Measurements from ENCODE around the gene ARNT2. TPM values are rescaled to one million over a fixed set of nuclear protein-coding genes. Genes with fewer than 3 reads are reported as not detected.

ARNT2 gene
- total and polyA plus RNA-seq, 3 experiments from 2014 or later, result 0.11 to 0.13 TPM; not detected in 1

DNA sequence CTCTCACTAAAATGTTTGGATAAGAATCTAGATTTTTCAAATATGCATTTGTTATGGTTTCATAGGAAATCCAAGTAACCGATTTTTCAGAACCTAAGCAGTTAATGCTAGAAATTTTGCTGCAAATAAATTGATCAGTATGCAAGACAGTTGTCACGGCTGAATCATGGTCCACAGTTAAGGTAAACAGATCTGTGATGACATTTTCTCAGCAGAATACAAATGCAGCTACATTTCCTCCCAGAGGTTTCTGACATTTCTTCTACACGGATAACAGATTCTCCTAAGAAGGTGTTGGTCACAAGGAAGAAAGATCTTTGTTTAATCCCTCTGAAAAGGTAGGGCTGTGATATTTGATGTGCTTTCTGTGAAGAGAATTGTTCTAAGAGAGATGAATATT is 36.9 kb downstream of the ARNT2 start:
- no peak for DNase-seq
- no peaks in the 10 kb centered on the region for H3K4me1 ChIP-seq (ENCODE audit: insufficient read depth, low read length)
- peaks cover 1 to 43% of the 10 kb centered on the region in 2 donors for H3K27me3 Mint-ChIP-seq
- no peak overlapping the region for H3K27ac ChIP-seq (ENCODE audit: low read depth, low read length)
- H3K27ac Mint-ChIP-seq, result no peak overlapping the region
- ChIA-PET POLR2A (no interaction called here), CTCF (no interaction called here)
- no peak overlapping the region for H3K4me3 Mint-ChIP-seq
- H3K36me3 ChIP-seq (ENCODE audit: insufficient read depth, low read length), result no peaks in the 10 kb centered on the region
- H3K4me1 Mint-ChIP-seq, result no peaks in the 10 kb centered on the region
- no peaks in the 10 kb centered on the region for H3K9me3 ChIP-seq (ENCODE audit: low read length)
- no peaks in the 10 kb centered on the region for H3K36me3 Mint-ChIP-seq
- peaks cover 0 to 2% (median 0%) of the 10 kb centered on the region in 5 donors for H3K9me3 Mint-ChIP-seq
- no peaks in the 10 kb centered on the region for H3K27me3 ChIP-seq (ENCODE audit: insufficient read depth, low read length, poor library complexity, severe bottlenecking)
- no peak overlapping the region for H3K4me3 ChIP-seq (ENCODE audit: low read length)

DNA sequence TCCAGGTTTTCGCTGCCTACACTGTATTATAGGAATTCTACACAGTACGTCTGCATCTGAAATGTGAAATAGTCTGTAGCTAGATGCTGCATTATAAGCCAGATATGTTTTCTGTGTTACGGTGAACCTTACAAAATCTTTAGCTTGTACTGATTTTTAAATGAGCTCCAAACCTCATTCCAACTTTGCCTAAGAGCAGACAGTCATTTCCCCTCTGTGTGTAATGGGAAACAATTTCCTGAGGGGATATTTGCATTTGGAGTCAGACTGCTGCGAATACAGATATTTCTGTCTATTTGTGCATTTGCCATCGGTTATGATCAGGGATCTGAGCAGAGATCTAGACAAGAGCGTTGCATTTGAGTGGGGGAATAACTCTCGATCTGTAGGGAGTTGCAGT is 37.5 kb downstream of the ARNT2 start:
- Histone ChIP-seq H3K36me3 (ENCODE audit: insufficient read depth, low read length) (no peaks in the 10 kb centered on the region), H3K27me3 (ENCODE audit: insufficient read depth, low read length, poor library complexity, severe bottlenecking) (no peaks in the 10 kb centered on the region), H3K9me3 (ENCODE audit: low read length) (no peaks in the 10 kb centered on the region), H3K4me3 (ENCODE audit: low read length) (no peak overlapping the region), H3K4me1 (ENCODE audit: insufficient read depth, low read length) (no peaks in the 10 kb centered on the region), H3K27ac (ENCODE audit: low read depth, low read length) (no peak overlapping the region)
- no peaks in the 10 kb centered on the region for H3K4me1 Mint-ChIP-seq
- DNase-seq, result no peak
- ChIA-PET POLR2A (no interaction called here), CTCF (no interaction called here)
- no peaks in the 10 kb centered on the region for H3K36me3 Mint-ChIP-seq
- H3K4me3 Mint-ChIP-seq, result no peak overlapping the region
- H3K9me3 Mint-ChIP-seq, result peaks cover 0 to 2% (median 0%) of the 10 kb centered on the region in 5 donors
- no peak overlapping the region for H3K27ac Mint-ChIP-seq
- peaks cover 2 to 38% of the 10 kb centered on the region in 2 donors for H3K27me3 Mint-ChIP-seq

DNA sequence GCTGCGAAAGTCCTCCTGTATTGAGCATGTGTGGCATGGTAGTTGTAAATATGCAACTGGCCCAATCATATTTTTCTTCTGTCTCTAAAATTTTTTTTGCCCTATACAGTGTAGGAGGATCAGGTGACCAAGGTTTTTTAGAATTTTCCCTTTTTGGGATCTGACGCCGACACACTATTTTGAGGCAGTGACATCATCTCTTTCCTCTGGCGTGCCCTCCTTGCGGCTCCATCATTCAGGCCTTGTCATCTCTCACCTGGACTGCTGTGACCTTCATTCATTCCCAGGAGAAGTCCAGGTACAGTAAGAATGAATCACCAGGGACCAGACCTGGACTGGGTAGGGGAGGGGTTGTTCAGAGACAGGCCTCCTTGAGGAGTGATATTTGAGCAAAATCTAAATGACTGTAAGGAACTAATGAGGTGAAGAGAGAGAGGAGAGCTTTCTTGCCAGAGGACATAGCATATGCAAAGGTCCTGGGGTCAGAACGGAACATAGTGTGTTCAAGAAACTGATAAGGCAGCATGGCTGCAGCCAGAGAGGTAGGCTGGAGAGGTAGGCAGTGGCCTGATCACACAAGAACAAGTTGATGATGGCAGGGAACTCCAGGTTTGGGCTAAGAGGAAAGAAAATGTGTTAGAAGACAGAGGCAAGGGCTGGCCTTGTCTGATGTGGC is 38.7 kb downstream of the ARNT2 start:
- H3K4me1 ChIP-seq (ENCODE audit: insufficient read depth, low read length), result no peaks in the 10 kb centered on the region
- Mint-ChIP-seq H3K36me3 (no peaks in the 10 kb centered on the region), H3K4me1 (no peaks in the 10 kb centered on the region), H3K9me3 (no peaks in the 10 kb centered on the region), H3K27me3 (peaks cover 4 to 29% of the 10 kb centered on the region in 2 donors), H3K27ac (no peak overlapping the region), H3K4me3 (no peak overlapping the region)
- no peak overlapping the region for H3K27ac ChIP-seq (ENCODE audit: low read depth, low read length)
- no peak for DNase-seq
- CTCF ChIA-PET, result no interaction called here
- no peaks in the 10 kb centered on the region for H3K9me3 ChIP-seq (ENCODE audit: low read length)
- no peak overlapping the region for H3K4me3 ChIP-seq (ENCODE audit: low read length)
- H3K36me3 ChIP-seq (ENCODE audit: insufficient read depth, low read length), result no peaks in the 10 kb centered on the region
- POLR2A ChIA-PET, result no interaction called here
- H3K27me3 ChIP-seq (ENCODE audit: insufficient read depth, low read length, poor library complexity, severe bottlenecking), result no peaks in the 10 kb centered on the region

DNA sequence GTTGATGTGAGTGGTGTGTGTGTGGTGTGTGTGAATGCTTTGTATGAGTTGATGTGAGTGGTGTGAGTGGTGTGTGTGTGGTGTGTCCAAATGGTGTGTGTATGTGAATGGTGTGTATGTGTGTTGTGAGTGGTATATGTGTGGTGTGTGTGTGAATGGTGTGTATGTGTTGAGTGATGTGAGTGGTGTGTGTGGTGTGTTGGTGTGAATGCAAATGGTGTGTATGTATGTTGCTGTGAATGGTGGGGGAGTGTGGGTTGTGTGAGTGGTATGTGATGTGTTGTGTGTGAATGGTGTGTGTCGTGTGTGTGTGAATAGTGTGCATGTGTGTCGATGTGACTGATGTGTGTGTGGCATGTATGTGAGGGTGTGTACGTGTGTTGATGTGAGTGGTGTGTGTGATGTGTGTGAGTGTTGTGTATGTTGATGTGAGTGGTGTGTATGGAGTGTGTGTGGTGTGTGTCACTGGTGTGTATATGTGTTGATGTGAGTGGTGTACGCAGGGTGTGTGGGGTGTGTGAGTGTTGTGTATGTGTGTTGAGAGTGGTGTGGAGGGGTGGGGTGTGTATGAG is 40.6 kb downstream of the ARNT2 start:
- no peaks in the 10 kb centered on the region for H3K36me3 ChIP-seq (ENCODE audit: insufficient read depth, low read length)
- H3K4me1 ChIP-seq (ENCODE audit: insufficient read depth, low read length), result no peaks in the 10 kb centered on the region
- ChIA-PET CTCF (no interaction called here), POLR2A (no interaction called here)
- H3K9me3 ChIP-seq (ENCODE audit: low read length), result no peaks in the 10 kb centered on the region
- no peak for DNase-seq
- no peaks in the 10 kb centered on the region for H3K27me3 ChIP-seq (ENCODE audit: insufficient read depth, low read length, poor library complexity, severe bottlenecking)
- no peak overlapping the region for H3K4me3 ChIP-seq (ENCODE audit: low read length)
- no peaks in the 10 kb centered on the region for H3K36me3 Mint-ChIP-seq
- no peaks in the 10 kb centered on the region for H3K4me1 Mint-ChIP-seq
- peaks cover 4 to 17% of the 10 kb centered on the region in 2 donors for H3K27me3 Mint-ChIP-seq
- H3K27ac ChIP-seq (ENCODE audit: low read depth, low read length), result no peak overlapping the region
- H3K4me3 Mint-ChIP-seq, result no peak overlapping the region
- H3K27ac Mint-ChIP-seq, result no peak overlapping the region
- H3K9me3 Mint-ChIP-seq, result no peaks in the 10 kb centered on the region

DNA sequence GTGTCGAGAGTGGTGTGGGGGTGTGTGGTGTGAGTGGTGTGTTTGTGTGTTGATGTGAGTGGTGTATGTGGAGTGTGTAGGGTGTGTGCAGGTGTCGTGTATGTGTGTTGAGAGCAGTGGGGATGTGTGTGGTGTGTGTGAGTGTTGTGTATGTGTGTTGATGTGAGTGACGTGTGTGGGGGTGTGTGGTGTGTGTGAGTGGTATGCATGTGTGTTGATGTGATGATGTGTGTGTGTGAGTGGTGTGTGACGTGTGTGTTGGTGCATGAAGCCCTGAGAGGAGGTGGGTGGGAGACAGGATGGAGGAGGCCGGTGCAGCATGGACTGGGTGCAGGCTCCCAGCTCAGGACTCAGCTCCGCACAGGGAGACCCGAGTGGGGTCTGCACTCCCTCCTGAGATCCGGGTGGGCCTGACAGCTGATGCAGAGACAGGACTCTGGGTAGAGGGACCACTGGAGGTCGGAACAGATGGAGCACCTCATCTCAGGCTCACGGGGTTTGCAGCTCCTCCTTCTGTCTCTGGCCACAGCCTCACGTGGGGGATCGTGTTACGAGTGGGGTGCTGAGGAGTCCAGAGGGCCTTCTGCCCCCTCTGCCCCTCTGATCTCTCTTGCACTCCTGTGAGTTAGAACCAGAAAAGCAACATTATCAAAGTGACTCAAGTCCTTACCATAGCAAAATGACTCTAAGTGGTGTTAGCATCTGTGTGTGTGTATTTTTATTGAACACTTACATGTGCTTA is 41.3 kb downstream of the ARNT2 start:
- H3K27me3 ChIP-seq (ENCODE audit: insufficient read depth, low read length, poor library complexity, severe bottlenecking), result no peaks in the 10 kb centered on the region
- no peaks in the 10 kb centered on the region for H3K36me3 Mint-ChIP-seq
- peaks cover 4 to 11% of the 10 kb centered on the region in 2 donors for H3K27me3 Mint-ChIP-seq
- no peak overlapping the region for H3K4me3 ChIP-seq (ENCODE audit: low read length)
- no peak for DNase-seq
- ChIA-PET POLR2A (no interaction called here), CTCF (interaction anchor here (1.2 kb wide), 1 partner anchor 331 kb away, joined by 3 read pairs; no protein-coding TSS in a partner anchor)
- no peak overlapping the region for H3K27ac ChIP-seq (ENCODE audit: low read depth, low read length)
- no peaks in the 10 kb centered on the region for H3K9me3 ChIP-seq (ENCODE audit: low read length)
- no peaks in the 10 kb centered on the region for H3K4me1 ChIP-seq (ENCODE audit: insufficient read depth, low read length)
- no peaks in the 10 kb centered on the region for H3K9me3 Mint-ChIP-seq
- H3K27ac Mint-ChIP-seq, result no peak overlapping the region
- H3K36me3 ChIP-seq (ENCODE audit: insufficient read depth, low read length), result no peaks in the 10 kb centered on the region
- no peak overlapping the region for H3K4me3 Mint-ChIP-seq
- H3K4me1 Mint-ChIP-seq, result no peaks in the 10 kb centered on the region

DNA sequence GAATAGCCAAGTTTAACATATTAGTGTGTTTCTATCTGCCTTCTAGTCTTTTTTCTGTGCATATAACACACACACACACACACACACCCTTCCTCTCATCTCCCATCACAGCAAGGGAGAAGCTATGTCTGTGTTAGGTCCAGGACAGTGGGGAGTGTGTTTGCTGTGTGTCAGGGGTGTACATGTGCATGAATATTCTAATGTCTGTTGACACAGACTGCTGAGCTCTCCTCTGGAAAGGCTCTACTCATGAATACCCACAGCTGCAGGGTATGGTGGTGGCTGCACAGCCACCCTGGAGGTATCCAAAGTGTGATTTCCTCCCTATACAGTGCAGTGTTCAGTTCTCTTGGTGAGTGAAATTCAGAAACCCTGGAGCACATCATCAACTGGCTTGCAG is 42.9 kb downstream of the ARNT2 start:
- Histone ChIP-seq H3K27me3 (ENCODE audit: insufficient read depth, low read length, poor library complexity, severe bottlenecking) (no peaks in the 10 kb centered on the region), H3K4me1 (ENCODE audit: insufficient read depth, low read length) (no peaks in the 10 kb centered on the region), H3K4me3 (ENCODE audit: low read length) (no peak overlapping the region), H3K27ac (ENCODE audit: low read depth, low read length) (no peak overlapping the region), H3K36me3 (ENCODE audit: insufficient read depth, low read length) (no peaks in the 10 kb centered on the region), H3K9me3 (ENCODE audit: low read length) (no peaks in the 10 kb centered on the region)
- Mint-ChIP-seq H3K9me3 (no peaks in the 10 kb centered on the region), H3K27ac (no peak overlapping the region), H3K27me3 (peaks cover 2 to 6% of the 10 kb centered on the region in 2 donors), H3K4me3 (no peak overlapping the region), H3K36me3 (no peaks in the 10 kb centered on the region), H3K4me1 (no peaks in the 10 kb centered on the region)
- ChIA-PET CTCF (interaction anchor here (0.9 kb wide), 1 partner anchor 9 kb away, joined by 3 read pairs; no protein-coding TSS in a partner anchor), POLR2A (no interaction called here)
- DNase-seq, result no peak

DNA sequence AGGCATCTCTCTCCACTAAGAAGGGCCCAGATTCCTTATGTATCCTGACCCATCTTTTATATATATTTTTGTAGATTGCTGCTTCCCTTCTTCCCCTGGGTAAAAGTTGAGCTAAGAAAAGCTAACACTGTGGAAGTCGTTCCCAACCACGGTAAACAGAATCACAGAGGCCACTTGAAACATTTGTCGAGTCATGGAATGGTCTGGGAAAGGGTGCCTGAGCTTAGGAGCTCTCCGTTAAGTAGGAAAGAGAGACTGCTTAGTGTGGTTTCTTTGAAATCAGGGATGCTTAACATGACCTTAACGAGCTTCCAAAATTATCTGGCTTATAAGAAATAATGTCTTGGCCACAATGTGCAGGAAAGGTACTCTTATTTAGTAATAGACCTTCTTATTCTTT is 45.6 kb downstream of the ARNT2 start:
- POLR2A ChIA-PET, result no interaction called here
- H3K36me3 Mint-ChIP-seq, result no peaks in the 10 kb centered on the region
- DNase-seq, result no peak
- H3K4me1 ChIP-seq (ENCODE audit: insufficient read depth, low read length), result no peaks in the 10 kb centered on the region
- no peak overlapping the region for H3K27ac ChIP-seq (ENCODE audit: low read depth, low read length)
- H3K4me3 ChIP-seq (ENCODE audit: low read length), result no peak overlapping the region
- H3K27ac Mint-ChIP-seq, result no peak overlapping the region
- H3K27me3 Mint-ChIP-seq, result peaks cover 3 to 16% of the 10 kb centered on the region in 2 donors
- CTCF ChIA-PET, result interaction anchor here (0.7 to 2.8 kb wide), 2 partner anchors 327 to 520 kb away, joined by 4 to 7 read pairs; no protein-coding TSS in a partner anchor
- H3K9me3 ChIP-seq (ENCODE audit: low read length), result no peaks in the 10 kb centered on the region
- no peaks in the 10 kb centered on the region for H3K4me1 Mint-ChIP-seq
- H3K9me3 Mint-ChIP-seq, result no peaks in the 10 kb centered on the region
- no peaks in the 10 kb centered on the region for H3K36me3 ChIP-seq (ENCODE audit: insufficient read depth, low read length)
- H3K27me3 ChIP-seq (ENCODE audit: insufficient read depth, low read length, poor library complexity, severe bottlenecking), result no peaks in the 10 kb centered on the region
- no peak overlapping the region for H3K4me3 Mint-ChIP-seq

DNA sequence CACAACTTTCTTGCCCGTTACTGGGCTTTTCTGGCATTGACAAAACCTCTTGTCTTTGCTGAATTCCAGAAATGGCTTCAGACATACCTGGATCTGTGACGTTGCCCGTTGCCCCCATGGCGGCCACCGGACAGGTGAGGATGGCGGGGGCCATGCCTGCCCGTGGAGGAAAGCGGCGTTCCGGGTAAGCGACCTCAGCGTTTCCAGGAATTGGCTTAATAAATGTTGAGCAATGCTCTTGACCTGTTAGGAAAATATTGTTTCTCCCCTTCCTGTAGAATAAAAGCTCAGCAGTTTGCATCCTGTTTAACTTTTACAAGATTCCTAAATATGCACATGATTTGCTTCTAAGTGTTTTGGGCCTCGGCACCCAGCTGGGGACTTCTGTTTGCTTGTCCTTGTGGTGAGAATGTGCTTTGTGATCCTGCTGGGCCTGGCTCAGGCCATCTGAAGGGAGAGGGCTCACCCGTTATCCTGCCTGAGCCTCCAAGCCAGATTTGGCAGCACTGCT is 46.7 kb downstream of the ARNT2 start:
- Mint-ChIP-seq H3K27me3 (peaks cover 5 to 22% of the 10 kb centered on the region in 2 donors), H3K4me1 (peaks cover 3 to 5% (median 5%) of the 10 kb centered on the region in 3 donors), H3K36me3 (no peaks in the 10 kb centered on the region), H3K9me3 (no peaks in the 10 kb centered on the region), H3K27ac (no peak overlapping the region), H3K4me3 (no peak overlapping the region)
- no peak for DNase-seq
- Histone ChIP-seq H3K27me3 (ENCODE audit: insufficient read depth, low read length, poor library complexity, severe bottlenecking) (no peaks in the 10 kb centered on the region), H3K27ac (ENCODE audit: low read depth, low read length) (no peak overlapping the region), H3K4me3 (ENCODE audit: low read length) (no peak overlapping the region), H3K4me1 (ENCODE audit: insufficient read depth, low read length) (no peaks in the 10 kb centered on the region), H3K36me3 (ENCODE audit: insufficient read depth, low read length) (no peaks in the 10 kb centered on the region), H3K9me3 (ENCODE audit: low read length) (no peaks in the 10 kb centered on the region)
- ChIA-PET POLR2A (no interaction called here), CTCF (interaction anchor here (1.8 to 2.8 kb wide), 2 partner anchors 326 to 519 kb away, joined by 6 to 7 read pairs; no protein-coding TSS in a partner anchor)
